Ovary (tissue), 3 donors: ENCODE results near the gene GLRB.

ENCODE experiments used
- CTCF ChIP-seq, 3 donors: fragments of 450-650 bp in 2 of 3; fragments of 200-600 bp in 1 of 3; IDR thresholded peaks; one replicate each; pipeline versions ENCODE4 v1.5.1 to v1.8.0; 2016 to 2022; ENCODE audit warnings: antibody characterized with exemption in 3 of 3, mild to moderate bottlenecking in 1 of 3
- EP300 ChIP-seq: sonication (generic); formaldehyde crosslinking; IDR thresholded peaks from one replicate; pipeline ENCODE4 v1.6.1; 2017; ENCODE audit warnings: antibody characterized with exemption
- POLR2A ChIP-seq: fragments of 450-650 bp; IDR thresholded peaks from one replicate; pipeline ENCODE4 v1.6.1; 2017; ENCODE audit warnings: antibody characterized with exemption, mild to moderate bottlenecking, moderate library complexity
- donor health status: DM: no; HTN: no; CAD: no.

GRCh38 chr4:157204634-157205244 lies 128.8 kb downstream of the GLRB start:
- no peak for TF ChIP-seq CTCF (IDR thresholded peaks at IDR 0.05)
- TF ChIP-seq EP300, result no peak
- TF ChIP-seq POLR2A, result no peak
